HG03378 (cell line): ENCODE measurements around the gene DYNC1LI2.
"Not testable (repeated sequence)": the region's sequence is repeated elsewhere in the genome, so short reads cannot be mapped to it uniquely, and the experiment has no call there.

ENCODE experiments used
- ATAC-seq: cut with Tn5 transposase; IDR thresholded peaks from one replicate; pipeline ENCODE4 v1.9.1; 2021; ENCODE audit warnings: mild to moderate bottlenecking, moderate library complexity; ENCODE audit not compliant: unreplicated experiment

Gene DYNC1LI2

GRCh38 chr16:66698046-66698445 lies 53.4 kb downstream of the DYNC1LI2 start:
- no peak for ATAC-seq

- no peak for ATAC-seq
Observed at GRCh38 chr16:66696669-66697630, 54.5 kb downstream of the DYNC1LI2 start, which contains the start of gene CMTM4. TSS of gene CMTM4 (minus strand) at chr16:66696743. CDS start at chr16:66696525, 218 bp downstream.

GRCh38 chr16:66695935-66696668 lies 55.3 kb downstream of the DYNC1LI2 start:
- no peak for ATAC-seq

GRCh38 chr16:66695471-66695934 lies 55.9 kb downstream of the DYNC1LI2 start:
- ATAC-seq: no peak

- ATAC-seq: no peak
Observed at GRCh38 chr16:66693149-66693548, 58.3 kb downstream of the DYNC1LI2 start.

- no peak for ATAC-seq
Observed at GRCh38 chr16:66692341-66692740, 59.1 kb downstream of the DYNC1LI2 start.

GRCh38 chr16:66691234-66691633 lies 60.2 kb downstream of the DYNC1LI2 start:
- no peak for ATAC-seq

GRCh38 chr16:66690106-66690847 lies 61.1 kb downstream of the DYNC1LI2 start:
- ATAC-seq: no peak

GRCh38 chr16:66689282-66689681 lies 62.1 kb downstream of the DYNC1LI2 start:
- no peak for ATAC-seq

GRCh38 chr16:66687906-66688625 lies 63.3 kb downstream of the DYNC1LI2 start:
- ATAC-seq: no peak

- not testable (repeated sequence) for ATAC-seq
Observed at GRCh38 chr16:66685501-66686115, 65.8 kb downstream of the DYNC1LI2 start.

GRCh38 chr16:66682271-66682670 lies 69.1 kb downstream of the DYNC1LI2 start:
- ATAC-seq: no peak

GRCh38 chr16:66681676-66682075 lies 69.7 kb downstream of the DYNC1LI2 start:
- no peak for ATAC-seq

GRCh38 chr16:66678337-66678736 lies 73.1 kb downstream of the DYNC1LI2 start:
- ATAC-seq: no peak

- no peak for ATAC-seq
Observed at GRCh38 chr16:66677836-66678235, 73.6 kb downstream of the DYNC1LI2 start.

GRCh38 chr16:66677179-66677578 lies 74.2 kb downstream of the DYNC1LI2 start:
- ATAC-seq: no peak

GRCh38 chr16:66676599-66676998 lies 74.8 kb downstream of the DYNC1LI2 start:
- no peak for ATAC-seq

- ATAC-seq: no peak
Observed at GRCh38 chr16:66673691-66674090, 77.7 kb downstream of the DYNC1LI2 start.
